ENCODE results near the gene RPS29.

The RPS29 gene

DNA sequence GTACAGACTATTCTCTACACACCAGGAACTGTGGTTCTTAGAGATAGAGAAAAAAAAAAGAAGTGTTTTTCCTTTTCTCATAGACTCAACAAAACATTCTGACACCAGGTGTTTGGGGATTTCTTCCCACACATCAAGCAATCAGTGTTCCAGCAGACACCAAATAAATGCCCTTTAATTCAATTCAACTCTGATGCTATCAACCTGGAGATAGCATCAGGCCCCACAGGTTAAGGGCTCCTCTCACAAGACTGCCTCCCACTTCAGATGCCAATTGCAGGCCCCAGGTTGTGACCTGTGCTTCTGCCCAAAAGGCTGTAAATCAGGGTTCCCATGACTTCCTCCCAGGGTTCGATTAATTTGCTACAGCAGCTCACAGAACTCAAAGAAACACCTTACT lies 36.7 kb downstream of the RPS29 start:
- no peak for DNase-seq

DNA sequence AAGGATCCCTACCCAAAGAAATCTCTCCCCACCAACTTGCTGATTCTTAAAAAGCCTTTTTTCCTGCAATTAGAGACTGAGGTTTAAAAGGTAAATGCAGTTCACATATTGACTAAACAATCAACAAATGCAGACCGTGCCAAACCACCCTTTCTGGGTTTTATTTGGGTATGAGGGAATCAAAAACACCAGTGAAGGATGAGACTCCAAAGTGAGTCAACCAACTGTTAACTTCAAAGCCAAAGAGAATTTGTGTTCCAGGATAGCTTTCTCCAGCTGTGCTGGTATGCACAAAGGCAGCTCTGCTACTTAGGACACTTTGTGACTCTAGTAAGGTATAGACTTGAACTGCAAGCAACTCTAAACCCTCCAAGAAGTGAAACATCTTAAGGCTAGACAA lies 39.4 kb downstream of the RPS29 start:
- no peak for DNase-seq

- no peak for DNase-seq
Observed at GRCh38 chr14:49545716-49546115, 40.5 kb downstream of the RPS29 start.

- DNase-seq = no peak
Observed at GRCh38 chr14:49545071-49545470, 41.1 kb downstream of the RPS29 start.

DNA sequence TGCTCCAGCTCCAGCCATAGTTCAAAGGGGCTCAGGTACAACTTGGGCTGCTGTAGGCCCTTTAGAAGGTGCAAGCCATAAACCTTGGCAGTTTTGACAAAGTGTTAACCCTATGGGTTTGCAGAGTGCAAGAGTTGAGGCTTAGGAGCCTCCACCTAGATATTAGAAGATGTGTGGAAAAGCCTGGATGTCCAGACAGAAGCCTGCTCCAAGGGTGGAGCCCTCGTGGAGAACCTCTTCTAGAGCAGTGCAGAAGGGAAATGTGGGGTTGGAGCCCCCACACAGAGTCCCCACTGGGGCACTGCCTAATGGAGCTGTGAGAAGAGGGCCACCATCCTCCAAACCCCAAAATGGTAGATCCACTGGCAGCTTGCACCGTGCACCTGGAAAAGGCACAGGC lies 45.1 kb downstream of the RPS29 start:
- DNase-seq = no peak

DNA sequence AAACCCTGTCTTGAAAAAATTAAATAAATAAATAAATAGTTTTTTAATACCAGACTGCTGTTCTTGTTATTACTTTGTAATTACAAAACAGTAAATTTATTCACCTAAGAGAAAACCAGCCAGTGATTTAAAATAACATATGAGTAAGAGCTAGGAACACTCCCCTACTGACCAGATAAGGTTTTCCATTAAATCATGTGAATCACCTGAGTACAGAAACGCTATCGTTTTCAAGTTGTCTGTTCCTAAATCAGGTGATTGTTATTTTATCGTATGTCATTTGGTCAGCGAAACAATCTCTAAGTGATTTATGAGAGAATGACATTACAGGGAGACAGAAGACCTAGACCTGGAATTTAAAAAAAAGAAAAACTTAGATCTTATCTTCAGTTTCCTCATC lies 47.3 kb downstream of the RPS29 start:
- no peak for DNase-seq
